Effector memory CD8-positive, alpha-beta T cell (primary cell): Measurements from ENCODE around the gene RFC3.

ENCODE experiments used
- ATAC-seq: fragments of 150-1000 bp; cut with Tn5 transposase; replicated peaks from 2 replicates; pipeline ENCODE4 v1.10.0; 2021; ENCODE audit warnings: mild to moderate bottlenecking, moderate library complexity
- DNase-seq, 3 experiments: peaks; one replicate each; pipeline ENCODE4 v3.0.0; 2021
- H3K27ac Mint-ChIP-seq, 2 donors: one replicate each; pipeline ENCODE4 v1.8.0; 2022; ENCODE audit warnings: mild to moderate bottlenecking in 2 of 2, mixed read lengths in 2 of 2, moderate library complexity in 2 of 2
- H3K27me3 Mint-ChIP-seq, 2 donors: one replicate each; pipeline ENCODE4 v1.8.0; 2022; ENCODE audit warnings: mixed read lengths in 2 of 2
- H3K36me3 Mint-ChIP-seq: one replicate; pipeline ENCODE4 v1.8.0; 2022; ENCODE audit warnings: mild to moderate bottlenecking, moderate library complexity, mixed read lengths; ENCODE audit not compliant: insufficient read depth
- H3K4me1 Mint-ChIP-seq, 2 donors: one replicate each; pipeline ENCODE4 v1.8.0; 2022; ENCODE audit warnings: low read depth in 2 of 2, mixed read lengths in 2 of 2
- H3K4me3 Mint-ChIP-seq, 2 donors: one replicate each; pipeline ENCODE4 v1.8.0; 2022; ENCODE audit warnings: mild to moderate bottlenecking in 2 of 2, mixed read lengths in 2 of 2, moderate library complexity in 2 of 2
- H3K9me3 Mint-ChIP-seq, 2 donors: one replicate each; pipeline ENCODE4 v1.8.0; 2022; ENCODE audit warnings: mixed read lengths in 2 of 2

Gene RFC3

GRCh38 chr13:33879118-33879517, 61.2 kb downstream of the RFC3 start:
- no peak for ATAC-seq
- H3K4me1 Mint-ChIP-seq, result no peaks in the 10 kb centered on the region
- H3K36me3 Mint-ChIP-seq, result no peaks in the 10 kb centered on the region

GRCh38 chr13:33882804-33883203, 64.9 kb downstream of the RFC3 start:
- H3K4me1 Mint-ChIP-seq, result no peaks in the 10 kb centered on the region
- no peak overlapping the region for H3K27ac Mint-ChIP-seq
- H3K36me3 Mint-ChIP-seq, result no peaks in the 10 kb centered on the region
- ATAC-seq (no peak), DNase-seq (no peak)
- H3K4me3 Mint-ChIP-seq, result no peak overlapping the region
- peaks cover 0 to 2% of the 10 kb centered on the region in 2 donors for H3K9me3 Mint-ChIP-seq
- H3K27me3 Mint-ChIP-seq, result no peaks in the 10 kb centered on the region

More at GRCh38 chr13:33879118-33879517, 61.2 kb downstream of the RFC3 start:
- Mint-ChIP-seq H3K9me3 (peaks cover 0 to 2% of the 10 kb centered on the region in 2 donors), H3K4me3 (no peak overlapping the region), H3K27me3 (no peaks in the 10 kb centered on the region), H3K27ac (no peak overlapping the region)
- no peak for DNase-seq

GRCh38 chr13:33884531-33885220, 66.7 kb downstream of the RFC3 start:
- Mint-ChIP-seq H3K9me3 (peaks cover 0 to 2% of the 10 kb centered on the region in 2 donors), H3K36me3 (no peaks in the 10 kb centered on the region), H3K27me3 (no peaks in the 10 kb centered on the region), H3K27ac (no peak overlapping the region), H3K4me1 (no peaks in the 10 kb centered on the region), H3K4me3 (no peak overlapping the region)
- DNase-seq, result no peak
- no peak for ATAC-seq
